GM10266 (cell line): ENCODE measurements around the gene DENND2A.
"Not testable (repeated sequence)": the region's sequence is repeated elsewhere in the genome, so short reads cannot be mapped to it uniquely, and the experiment has no call there.

Experiments used
- DNase-seq: peaks from one replicate; pipeline ENCODE4 v3.0.0; 2012; ENCODE audit errors: extremely low spot score
- CTCF ChIP-seq: IDR thresholded peaks from 2 replicates; pipeline ENCODE4 v1.5.1; 2012; ENCODE audit warnings: mild to moderate bottlenecking, low read depth; ENCODE audit not compliant: control insufficient read depth, insufficient read depth; ENCODE audit errors: missing control alignments

The DENND2A gene

GRCh38 chr7:140557809-140558518 is 82.6 kb downstream of the DENND2A start:
- no peak for TF ChIP-seq CTCF
- DNase-seq, result no peak

- no peak for DNase-seq
- TF ChIP-seq CTCF, result no peak
These were observed 83.5 kb downstream of the DENND2A start for GRCh38 chr7:140557069-140557468.

- not testable (repeated sequence) for DNase-seq
These were observed 87.4 kb downstream of the DENND2A start for GRCh38 chr7:140553236-140553635.

GRCh38 chr7:140552240-140552679 is 88.4 kb downstream of the DENND2A start:
- TF ChIP-seq CTCF, result no peak
- no peak for DNase-seq

GRCh38 chr7:140551355-140552239 is 89.0 kb downstream of the DENND2A start:
- no peak for TF ChIP-seq CTCF
- no peak for DNase-seq

GRCh38 chr7:140546947-140547346 is 93.7 kb downstream of the DENND2A start:
- DNase-seq, result no peak
- no peak for TF ChIP-seq CTCF

- no peak for DNase-seq
- no peak for TF ChIP-seq CTCF
These were observed 96.2 kb downstream of the DENND2A start for GRCh38 chr7:140544388-140544826.
